Ishikawa (cell line): ENCODE measurements around the gene PHC1.

Experiments
- REST ChIP-seq: IDR thresholded peaks from 2 replicates; pipeline ENCODE4 v1.6.1; 2012; ENCODE audit warnings: low read depth, mild to moderate bottlenecking
- TAF1 ChIP-seq: IDR thresholded peaks from 2 replicates; pipeline ENCODE4 v1.6.1; 2012; ENCODE audit warnings: low read depth, mild to moderate bottlenecking

GRCh38 chr12:8950702-8951478 is 36.6 kb downstream of the PHC1 start:
- TF ChIP-seq REST (no peak), TAF1 (no peak)
